ENCODE measurements around the gene CISD3. TPM values are rescaled to one million over a fixed set of nuclear protein-coding genes. Genes with fewer than 3 reads are reported as not detected.

CISD3 gene
- total RNA-seq, 2 experiments from 2014 or later, result 51.3 to 54.3 TPM

- Mint-ChIP-seq H3K4me1 (peaks cover 66% of the 10 kb centered on the region), H3K36me3 (peaks cover 45% of the 10 kb centered on the region), H3K27me3 (no peaks in the 10 kb centered on the region), H3K9me3 (ENCODE audit: low read depth) (no peaks in the 10 kb centered on the region), H3K27ac (peak overlapping the region; percentile 25), H3K4me3 (no peak overlapping the region)
- CTCF ChIA-PET, result interaction anchor here (1.0 to 2.2 kb wide), 4 partner anchors 14 to 34 kb away, joined by 3 to 19 read pairs (median 6); no protein-coding TSS in a partner anchor
- DNase-seq, result no peak
- no peak for ATAC-seq
Measured at GRCh38 chr17:38710985-38711384, 19.2 kb upstream of the CISD3 start.

GRCh38 chr17:38711792-38712571, 18.2 kb upstream of the CISD3 start:
- no peak overlapping the region for H3K4me3 Mint-ChIP-seq
- peak overlapping the region; percentile 54 for H3K27ac Mint-ChIP-seq
- no peaks in the 10 kb centered on the region for H3K27me3 Mint-ChIP-seq
- DNase-seq (no peak), ATAC-seq (no peak)
- no peaks in the 10 kb centered on the region for H3K9me3 Mint-ChIP-seq (ENCODE audit: low read depth)
- H3K36me3 Mint-ChIP-seq, result peaks cover 45% of the 10 kb centered on the region
- CTCF ChIA-PET, result no interaction called here
- H3K4me1 Mint-ChIP-seq, result peaks cover 63% of the 10 kb centered on the region

- Mint-ChIP-seq H3K36me3 (peaks cover 44% of the 10 kb centered on the region), H3K4me3 (no peak overlapping the region), H3K27me3 (no peaks in the 10 kb centered on the region), H3K9me3 (ENCODE audit: low read depth) (no peaks in the 10 kb centered on the region), H3K4me1 (peaks cover 57% of the 10 kb centered on the region), H3K27ac (no peak overlapping the region)
- DNase-seq, result no peak
- CTCF ChIA-PET, result no interaction called here
- no peak for ATAC-seq
Measured at GRCh38 chr17:38712593-38712992, 17.5 kb upstream of the CISD3 start.

GRCh38 chr17:38713456-38714075, 16.6 kb upstream of the CISD3 start:
- H3K27me3 Mint-ChIP-seq, result no peaks in the 10 kb centered on the region
- no peak overlapping the region for H3K4me3 Mint-ChIP-seq
- DNase-seq (no peak), ATAC-seq (no peak)
- CTCF ChIA-PET, result interaction anchor here (1.4 to 4.0 kb wide), 2 partner anchors 21 to 38 kb away, joined by 3 to 17 read pairs; no protein-coding TSS in a partner anchor
- no peak overlapping the region for H3K27ac Mint-ChIP-seq
- H3K4me1 Mint-ChIP-seq, result peaks cover 49% of the 10 kb centered on the region
- H3K9me3 Mint-ChIP-seq (ENCODE audit: low read depth), result no peaks in the 10 kb centered on the region
- peaks cover 42% of the 10 kb centered on the region for H3K36me3 Mint-ChIP-seq

GRCh38 chr17:38715216-38715943, 14.8 kb upstream of the CISD3 start:
- Mint-ChIP-seq H3K27me3 (no peaks in the 10 kb centered on the region), H3K4me1 (peaks cover 35% of the 10 kb centered on the region), H3K9me3 (ENCODE audit: low read depth) (no peaks in the 10 kb centered on the region), H3K4me3 (no peak overlapping the region), H3K36me3 (peaks cover 39% of the 10 kb centered on the region), H3K27ac (peak overlapping the region; percentile 82)
- CTCF ChIA-PET, result interaction anchor here (0.6 to 4.0 kb wide), 3 partner anchors 13 to 156 kb away, joined by 3 to 17 read pairs (median 3); no protein-coding TSS in a partner anchor
- no peak for DNase-seq
- ATAC-seq, result no peak

GRCh38 chr17:38716368-38717005, 13.7 kb upstream of the CISD3 start:
- Mint-ChIP-seq H3K4me1 (peaks cover 24% of the 10 kb centered on the region), H3K9me3 (ENCODE audit: low read depth) (no peaks in the 10 kb centered on the region), H3K27ac (no peak overlapping the region), H3K27me3 (no peaks in the 10 kb centered on the region), H3K4me3 (no peak overlapping the region), H3K36me3 (peaks cover 45% of the 10 kb centered on the region)
- CTCF ChIA-PET, result interaction anchor here (0.7 to 4.0 kb wide), 3 partner anchors 10 to 157 kb away, joined by 3 to 17 read pairs (median 3); no protein-coding TSS in a partner anchor
- ATAC-seq (no peak), DNase-seq (no peak)

GRCh38 chr17:38717139-38717745, 12.9 kb upstream of the CISD3 start:
- H3K27ac Mint-ChIP-seq, result no peak overlapping the region
- no peak for DNase-seq
- ATAC-seq, result no peak
- no peaks in the 10 kb centered on the region for H3K9me3 Mint-ChIP-seq (ENCODE audit: low read depth)
- CTCF ChIA-PET, result interaction anchor here (0.7 to 4.0 kb wide), 3 partner anchors 9 to 17 kb away, joined by 3 to 17 read pairs (median 10); no protein-coding TSS in a partner anchor
- no peak overlapping the region for H3K4me3 Mint-ChIP-seq
- H3K27me3 Mint-ChIP-seq, result no peaks in the 10 kb centered on the region
- peaks cover 17% of the 10 kb centered on the region for H3K4me1 Mint-ChIP-seq
- H3K36me3 Mint-ChIP-seq, result peaks cover 46% of the 10 kb centered on the region

- Mint-ChIP-seq H3K27me3 (no peaks in the 10 kb centered on the region), H3K9me3 (ENCODE audit: low read depth) (no peaks in the 10 kb centered on the region), H3K4me1 (peaks cover 13% of the 10 kb centered on the region), H3K36me3 (peaks cover 42% of the 10 kb centered on the region), H3K27ac (no peak overlapping the region), H3K4me3 (no peak overlapping the region)
- CTCF ChIA-PET, result interaction anchor here (1.0 to 2.0 kb wide), 3 partner anchors 9 to 15 kb away, joined by 3 to 10 read pairs (median 4); partner anchors contain the start of gene CISD3
- DNase-seq (no peak), ATAC-seq (no peak)
Measured at GRCh38 chr17:38719289-38719942, 10.7 kb upstream of the CISD3 start.

GRCh38 chr17:38719943-38720641, 10.0 kb upstream of the CISD3 start:
- H3K27ac Mint-ChIP-seq, result no peak overlapping the region
- H3K27me3 Mint-ChIP-seq, result no peaks in the 10 kb centered on the region
- H3K36me3 Mint-ChIP-seq, result peaks cover 39% of the 10 kb centered on the region

GRCh38 chr17:38720941-38721340, 9.2 kb upstream of the CISD3 start:
- peaks cover 34% of the 10 kb centered on the region for H3K36me3 Mint-ChIP-seq
- H3K27ac Mint-ChIP-seq, result no peak overlapping the region

More at GRCh38 chr17:38719943-38720641, 10.0 kb upstream of the CISD3 start:
- DNase-seq (no peak), ATAC-seq (no peak)
- Mint-ChIP-seq H3K4me1 (peaks cover 9% of the 10 kb centered on the region), H3K4me3 (no peak overlapping the region), H3K9me3 (ENCODE audit: low read depth) (no peaks in the 10 kb centered on the region)
- CTCF ChIA-PET, result no interaction called here

GRCh38 chr17:38721802-38722201, 8.3 kb upstream of the CISD3 start:
- no peaks in the 10 kb centered on the region for H3K27me3 Mint-ChIP-seq
- no peak for ATAC-seq
- CTCF ChIA-PET, result interaction anchor here (2.0 kb wide), 1 partner anchor 45 kb away, joined by 6 read pairs; no protein-coding TSS in a partner anchor
- no peak overlapping the region for H3K27ac Mint-ChIP-seq
- H3K9me3 Mint-ChIP-seq (ENCODE audit: low read depth), result no peaks in the 10 kb centered on the region
- H3K36me3 Mint-ChIP-seq, result peaks cover 33% of the 10 kb centered on the region
- no peak for DNase-seq
- no peak overlapping the region for H3K4me3 Mint-ChIP-seq
- peaks cover 9% of the 10 kb centered on the region for H3K4me1 Mint-ChIP-seq

More at GRCh38 chr17:38720941-38721340, 9.2 kb upstream of the CISD3 start:
- no peak for ATAC-seq
- CTCF ChIA-PET, result interaction anchor here (2.0 kb wide), 1 partner anchor 44 kb away, joined by 6 read pairs; no protein-coding TSS in a partner anchor
- Mint-ChIP-seq H3K4me3 (no peak overlapping the region), H3K4me1 (peaks cover 5% of the 10 kb centered on the region), H3K9me3 (ENCODE audit: low read depth) (no peaks in the 10 kb centered on the region), H3K27me3 (no peaks in the 10 kb centered on the region)
- no peak for DNase-seq
